Measurements from ENCODE around the gene SLC34A3.
"Not testable (repeated sequence)": the region's sequence is repeated elsewhere in the genome, so short reads cannot be mapped to it uniquely, and the experiment has no call there.

The SLC34A3 gene

DNA sequence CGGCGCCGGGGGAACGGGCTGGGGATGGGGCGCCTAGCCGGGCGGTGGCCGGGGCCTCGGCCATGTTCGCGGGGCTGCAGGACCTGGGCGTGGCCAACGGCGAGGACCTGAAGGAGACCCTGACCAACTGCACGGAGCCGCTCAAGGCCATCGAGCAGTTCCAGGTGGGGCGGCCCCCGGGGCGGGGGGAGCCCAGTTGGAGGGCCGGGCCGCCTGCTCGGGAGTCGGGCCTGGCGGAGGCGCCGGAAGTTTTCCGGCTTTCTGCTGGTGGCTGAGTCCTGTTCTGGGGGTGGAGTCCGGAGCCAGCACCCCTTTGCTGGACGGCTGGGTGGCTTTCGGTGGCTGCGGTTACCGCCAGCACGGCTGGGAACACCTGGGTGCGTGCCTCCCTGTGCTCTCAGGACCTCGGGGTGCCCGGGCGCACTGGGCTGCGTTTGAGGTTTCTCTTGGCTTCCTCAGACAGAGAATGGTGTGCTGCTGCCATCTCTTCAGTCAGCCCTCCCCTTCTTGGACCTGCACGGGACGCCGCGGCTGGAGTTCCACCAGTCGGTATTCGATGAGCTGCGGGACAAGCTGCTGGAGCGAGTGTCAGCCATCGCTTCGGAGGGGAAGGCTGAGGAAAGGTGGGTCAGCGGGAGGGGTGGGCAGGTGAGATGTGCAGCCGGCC, 24.9 kb downstream of the SLC34A3 start:
- no peak for DNase-seq (ENCODE audit: low read depth in 2 of 2)

DNA sequence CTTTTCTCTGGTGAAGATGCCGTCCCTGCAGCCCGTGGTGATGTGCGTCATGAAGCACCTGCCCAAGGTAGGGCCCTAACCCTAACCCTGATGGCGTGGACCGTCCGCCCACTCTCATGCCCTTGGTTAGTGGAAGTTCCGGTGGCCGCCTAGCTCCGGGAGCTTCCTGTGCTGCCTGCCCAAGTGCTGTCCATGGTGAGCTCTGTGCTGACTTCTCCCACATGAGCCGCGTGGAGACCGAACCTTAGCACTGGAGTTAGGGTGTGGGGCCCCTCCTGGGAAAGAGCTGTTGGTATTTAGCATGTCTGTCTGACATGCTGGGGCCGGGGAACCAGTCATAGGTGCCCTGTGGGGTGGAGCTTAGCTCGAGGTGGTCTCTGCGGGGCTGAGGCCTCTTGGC, 25.7 kb downstream of the SLC34A3 start:
- DNase-seq (ENCODE audit: low read depth in 2 of 2) = no peak

DNA sequence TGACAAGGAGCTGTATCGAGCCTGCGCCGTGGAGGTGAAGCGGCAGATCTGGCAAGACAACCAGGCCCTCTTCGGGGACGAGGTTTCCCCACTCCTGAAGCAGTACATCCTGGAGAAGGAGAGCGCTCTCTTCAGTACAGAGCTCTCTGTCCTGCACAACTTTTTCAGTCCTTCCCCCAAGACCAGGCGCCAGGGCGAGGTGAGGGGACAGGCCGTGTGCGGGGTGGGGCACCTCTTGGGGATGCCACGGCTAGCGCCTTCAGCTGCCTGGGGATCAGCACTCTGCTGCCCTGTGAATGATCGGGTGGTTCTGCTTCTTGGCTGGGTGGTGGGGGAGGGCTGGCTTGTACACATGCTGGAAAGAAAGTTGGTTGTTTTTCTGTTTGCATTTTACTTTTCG, 26.2 kb downstream of the SLC34A3 start:
- no peak for DNase-seq (ENCODE audit: low read depth in 2 of 2)

DNA sequence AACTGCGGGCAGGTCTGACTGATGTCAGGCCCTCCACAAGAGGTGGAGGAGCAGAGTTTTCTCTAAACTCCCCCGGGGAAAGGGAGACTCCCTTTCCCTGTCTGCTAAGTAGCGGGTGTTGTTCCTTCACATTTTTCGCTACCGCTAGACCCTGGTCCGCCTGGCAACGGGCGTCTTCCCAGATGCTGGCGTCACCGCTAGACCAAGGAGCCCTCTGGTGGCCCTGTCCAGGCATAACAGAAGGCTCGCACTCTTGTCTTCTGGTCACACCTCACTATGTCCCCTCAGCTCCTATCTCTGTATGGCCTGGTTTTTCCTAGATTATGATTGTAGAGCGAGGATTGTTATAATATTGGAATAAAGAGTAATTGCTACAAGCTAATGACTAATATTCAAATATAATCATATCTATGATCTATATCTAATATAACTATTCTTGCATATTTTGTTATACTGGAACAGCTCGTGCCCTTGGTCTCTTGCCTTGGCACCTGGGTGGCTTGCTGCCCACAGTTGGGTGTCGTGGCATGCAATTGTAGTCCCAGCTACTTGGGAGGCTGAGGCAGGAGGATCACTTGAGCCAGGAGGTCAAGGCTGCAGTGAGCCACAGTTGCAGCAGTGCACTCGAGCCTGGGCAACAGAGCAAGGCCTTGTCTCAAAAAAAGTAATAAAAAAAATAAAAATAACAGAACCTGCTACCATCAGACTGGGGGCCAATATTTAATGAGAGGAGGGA, 31.6 kb downstream of the SLC34A3 start:
- DNase-seq (ENCODE audit: low read depth in 2 of 2) = not testable (repeated sequence)

DNA sequence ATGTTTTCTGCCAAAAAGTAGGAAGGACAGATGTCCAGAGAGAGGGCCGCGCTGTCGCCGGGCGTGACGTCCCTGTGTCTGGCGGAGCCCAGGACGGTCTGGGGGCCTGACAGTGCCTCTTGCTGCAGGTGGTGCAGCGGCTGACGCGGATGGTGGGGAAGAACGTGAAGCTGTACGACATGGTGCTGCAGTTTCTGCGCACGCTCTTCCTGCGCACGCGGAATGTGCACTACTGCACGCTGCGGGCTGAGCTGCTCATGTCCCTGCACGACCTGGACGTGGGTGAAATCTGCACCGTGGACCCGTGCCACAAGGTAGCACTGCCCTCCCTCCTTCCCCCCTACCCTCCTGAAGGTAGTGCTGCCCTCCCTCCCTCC, 32.2 kb downstream of the SLC34A3 start:
- DNase-seq (ENCODE audit: low read depth in 2 of 2) = no peak

DNA sequence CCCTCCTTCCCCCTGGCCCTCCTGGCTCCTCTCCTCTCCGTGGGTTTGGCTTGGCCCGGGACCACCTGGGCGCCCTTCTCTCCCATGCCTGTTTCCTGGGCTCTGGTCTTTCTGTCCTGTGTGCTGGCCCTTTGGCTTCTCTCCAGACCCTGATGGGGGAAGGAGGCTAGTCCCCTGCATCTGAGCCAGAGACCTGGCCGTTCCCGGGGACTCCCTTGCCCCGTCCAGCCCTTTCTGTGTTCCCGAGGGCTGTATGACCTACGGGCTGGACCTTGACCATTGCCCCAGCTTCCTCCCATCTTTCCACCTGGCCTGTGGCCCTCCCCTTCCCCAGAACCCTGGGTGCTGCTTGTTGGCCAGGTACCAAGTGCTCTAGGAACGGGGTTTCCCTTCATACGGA, 32.8 kb downstream of the SLC34A3 start:
- DNase-seq (ENCODE audit: low read depth in 2 of 2) = no peak

DNA sequence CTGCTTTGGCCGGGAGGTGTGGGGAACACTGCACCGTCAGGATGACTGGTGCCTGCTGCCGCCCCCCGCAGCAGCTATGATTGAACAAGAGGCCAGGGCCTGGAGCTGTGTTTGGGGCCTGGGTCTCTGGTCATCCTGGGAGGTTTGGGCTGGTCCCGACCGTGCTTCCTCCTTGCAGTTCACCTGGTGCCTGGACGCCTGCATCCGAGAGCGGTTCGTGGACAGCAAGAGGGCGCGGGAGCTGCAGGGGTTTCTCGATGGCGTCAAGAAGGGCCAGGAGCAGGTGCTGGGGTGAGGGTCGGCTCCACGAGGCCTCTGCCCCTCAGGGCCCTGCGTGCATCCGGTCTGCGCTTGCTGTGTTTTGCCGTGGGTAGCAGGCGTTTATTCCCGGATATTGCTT, 33.4 kb downstream of the SLC34A3 start:
- no peak for DNase-seq (ENCODE audit: low read depth in 2 of 2)

DNA sequence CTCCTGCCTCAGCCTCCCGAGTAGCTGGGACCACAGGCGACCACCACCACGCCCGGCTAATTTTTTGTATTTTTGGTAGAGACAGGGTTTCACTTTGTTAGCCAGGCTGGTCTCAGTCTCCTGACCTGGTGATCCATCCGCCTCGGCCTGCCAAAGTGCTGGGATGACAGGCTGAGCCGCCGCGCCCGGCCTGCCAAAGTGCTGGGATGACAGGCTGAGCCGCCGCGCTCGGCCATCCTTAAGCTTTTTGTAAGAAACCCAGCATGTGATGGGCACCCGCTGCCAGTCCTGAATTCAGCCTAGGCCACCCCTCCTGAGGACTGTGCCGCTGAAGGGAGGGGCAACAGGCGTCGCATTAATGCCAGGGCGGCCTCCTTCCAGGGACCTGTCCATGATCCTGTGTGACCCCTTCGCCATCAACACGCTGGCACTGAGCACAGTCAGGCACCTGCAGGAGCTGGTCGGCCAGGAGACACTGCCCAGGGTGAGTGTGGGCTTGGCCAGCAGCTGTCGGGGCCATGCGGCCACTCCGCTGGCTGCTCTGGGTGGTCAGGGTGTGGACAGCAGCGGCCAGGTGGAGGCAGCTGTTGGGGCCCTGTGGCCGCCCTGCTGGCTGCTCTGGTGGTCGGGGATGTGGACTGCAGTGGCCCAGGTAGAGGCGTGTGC, 34.9 kb downstream of the SLC34A3 start:
- no peak for DNase-seq (ENCODE audit: low read depth in 2 of 2)

DNA sequence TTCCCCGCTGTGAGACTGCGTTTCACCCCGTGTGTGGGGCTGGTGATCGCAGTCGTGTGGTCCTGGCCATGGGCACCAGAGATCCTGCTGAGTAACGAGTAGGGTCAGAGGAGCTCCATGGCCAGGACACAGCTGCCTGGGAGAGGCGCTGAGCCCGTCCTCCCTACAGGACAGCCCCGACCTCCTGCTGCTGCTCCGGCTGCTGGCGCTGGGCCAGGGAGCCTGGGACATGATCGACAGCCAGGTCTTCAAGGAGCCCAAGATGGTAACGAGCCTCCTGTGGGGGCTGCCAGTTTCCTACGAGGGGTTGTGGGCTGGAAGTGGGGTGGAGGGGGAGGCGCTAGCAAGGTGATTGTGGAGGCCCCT, 35.4 kb downstream of the SLC34A3 start:
- no peak for DNase-seq (ENCODE audit: low read depth in 2 of 2)

DNA sequence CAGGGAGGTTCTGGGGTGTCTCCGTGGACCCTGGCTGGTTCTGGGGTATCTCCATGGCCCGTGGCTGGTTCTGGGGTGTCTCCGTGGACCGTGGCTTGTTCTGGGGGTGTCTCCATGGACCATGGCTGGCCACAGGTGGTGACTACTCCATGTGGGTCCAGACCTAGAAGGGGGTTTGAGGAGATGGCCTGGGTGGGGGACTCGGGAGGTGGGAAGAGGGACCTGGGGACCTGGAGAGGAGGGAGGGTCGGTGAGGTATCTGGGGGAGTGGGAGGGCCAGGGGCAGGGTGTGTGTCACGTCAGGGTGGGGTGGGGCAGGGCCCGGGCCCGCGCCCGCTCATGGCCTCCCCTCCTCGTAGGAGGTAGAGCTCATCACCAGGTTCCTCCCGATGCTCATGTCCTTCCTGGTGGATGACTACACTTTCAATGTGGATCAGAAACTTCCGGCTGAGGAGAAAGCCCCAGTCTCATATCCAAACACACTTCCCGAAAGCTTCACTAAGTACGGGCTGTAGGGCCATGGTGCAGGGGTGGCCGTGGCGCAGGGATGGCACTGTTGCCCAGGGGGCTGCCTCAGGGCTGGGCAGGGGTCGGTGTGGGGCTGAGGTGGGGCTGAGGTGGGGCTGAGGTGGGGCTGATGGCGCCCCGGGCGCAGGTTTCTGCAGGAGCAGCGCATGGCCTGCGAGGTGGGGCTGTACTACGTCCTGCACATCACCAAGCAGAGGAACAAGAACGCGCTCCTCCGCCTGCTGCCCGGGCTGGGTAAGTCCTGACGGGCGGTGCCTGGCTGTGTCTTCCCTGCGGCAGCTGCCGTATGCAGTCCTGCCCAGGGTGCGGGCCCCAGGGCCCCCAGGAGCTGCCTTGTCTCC, 36.1 kb downstream of the SLC34A3 start:
- DNase-seq (ENCODE audit: low read depth in 2 of 2) = no peak

DNA sequence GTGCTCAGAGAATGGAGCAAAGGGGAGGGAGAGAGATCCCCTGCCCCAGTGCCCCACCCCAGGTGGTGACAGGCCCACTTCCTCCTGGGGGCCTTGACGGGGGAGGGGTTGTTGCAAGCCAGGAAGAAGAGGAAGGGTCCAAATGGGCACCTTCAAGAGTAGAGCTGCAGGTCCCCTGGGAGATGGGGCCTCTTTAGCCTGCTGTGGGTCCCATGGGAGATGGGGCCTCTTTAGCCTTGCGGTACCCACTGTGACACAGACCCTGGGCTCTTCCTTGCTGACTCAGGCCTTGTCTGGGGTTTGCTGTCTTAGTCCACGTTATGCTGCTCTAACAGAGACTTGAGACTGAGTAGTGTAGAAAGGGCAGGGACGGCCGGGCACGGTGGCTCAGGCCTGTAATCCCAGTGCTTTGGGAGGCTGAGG, 37.2 kb downstream of the SLC34A3 start:
- no peak for DNase-seq (ENCODE audit: low read depth in 2 of 2)

DNA sequence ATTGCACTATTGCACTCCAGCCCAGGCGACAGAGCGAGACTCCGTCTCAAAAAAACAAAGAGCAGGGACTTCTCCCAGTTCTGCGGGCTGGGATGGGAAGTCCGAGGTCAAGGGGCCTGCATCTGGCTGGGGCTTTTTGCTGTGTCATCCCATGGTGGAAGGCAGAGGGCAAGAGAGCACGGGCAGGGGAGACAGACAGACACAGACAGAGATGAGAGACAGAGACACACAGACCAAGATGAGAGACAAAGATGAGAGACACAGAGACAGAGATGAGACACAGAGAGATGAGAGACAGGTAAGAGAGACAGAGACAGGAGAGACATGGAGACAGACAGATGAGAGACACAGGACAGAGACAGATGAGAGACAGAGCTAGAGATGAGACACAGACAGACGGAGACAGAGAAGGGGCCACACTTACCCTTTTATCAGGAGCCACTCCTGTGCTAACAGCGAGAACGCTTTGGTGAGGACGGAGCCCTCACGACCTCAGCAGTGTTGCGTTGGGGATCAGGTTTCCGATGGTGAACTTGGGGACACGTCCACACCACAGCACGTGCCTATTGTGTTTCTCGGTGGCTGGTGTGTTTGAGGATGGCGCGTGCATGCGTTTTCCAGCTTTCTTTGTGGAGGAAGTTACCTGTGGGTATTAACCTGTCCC, 38.0 kb downstream of the SLC34A3 start:
- DNase-seq (ENCODE audit: low read depth in 2 of 2) = no peak

DNA sequence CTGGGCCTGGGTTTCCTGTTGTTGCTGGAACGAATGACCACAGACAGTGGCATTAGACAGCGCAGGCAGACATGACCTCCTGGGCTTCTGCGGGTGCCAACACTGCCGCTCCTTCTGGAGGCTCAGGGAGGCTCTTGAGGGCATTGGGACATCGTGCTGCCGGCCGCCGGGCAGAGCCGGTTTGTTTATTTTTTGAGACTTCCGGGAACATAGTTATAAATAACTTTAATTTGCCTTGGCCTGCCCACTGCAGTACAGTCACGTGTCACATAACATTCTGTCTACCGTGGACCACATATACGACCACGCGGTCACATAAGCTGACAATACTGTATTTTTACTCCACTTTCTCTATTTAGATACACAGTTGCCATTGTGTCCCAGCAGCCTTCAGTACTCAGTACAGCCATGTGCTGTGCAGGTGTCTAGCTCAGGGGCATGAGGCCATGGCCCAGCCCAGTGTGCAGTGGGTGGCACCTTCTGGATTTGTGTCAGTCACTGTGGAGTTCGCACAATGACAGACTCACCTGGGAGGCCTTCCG, 38.6 kb downstream of the SLC34A3 start:
- DNase-seq (ENCODE audit: low read depth in 2 of 2) = no peak

DNA sequence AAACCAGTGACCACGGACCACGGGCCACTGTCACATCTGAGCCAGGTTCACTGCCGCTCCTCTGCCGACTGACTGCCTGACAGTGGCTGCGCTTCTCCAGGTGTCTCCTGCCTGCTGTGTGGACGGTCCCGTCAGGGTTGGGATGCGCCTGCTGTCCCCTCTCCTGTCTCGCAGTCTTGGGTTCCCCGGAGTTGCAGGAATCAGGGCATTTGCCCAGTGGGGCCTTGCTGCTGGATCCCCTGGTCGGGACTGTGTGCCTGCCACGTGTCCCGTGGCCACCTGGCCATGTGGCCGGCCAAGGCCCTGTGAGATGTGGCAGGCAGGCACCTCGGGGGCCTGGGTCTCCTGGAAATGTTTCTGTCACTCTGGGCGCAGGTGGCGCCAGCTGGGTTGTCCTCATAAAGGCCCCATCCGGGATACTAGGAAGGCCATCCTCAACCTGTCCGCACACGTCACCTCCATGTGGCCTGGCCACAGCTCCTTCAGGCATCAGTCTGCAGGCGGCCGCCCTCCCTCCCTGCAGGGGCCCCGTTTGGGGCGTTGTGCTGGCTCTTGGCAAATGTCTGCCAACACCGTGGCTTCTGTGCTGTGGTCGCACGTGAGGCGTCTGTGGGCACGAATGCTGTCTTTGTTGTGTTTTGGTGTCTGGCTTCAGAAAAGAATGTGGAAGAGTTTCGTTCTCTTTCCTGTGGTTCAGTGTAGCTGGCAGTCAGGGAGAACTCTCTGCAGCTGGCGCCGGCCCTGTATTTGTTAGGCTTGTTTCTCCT, 40.4 kb downstream of the SLC34A3 start:
- DNase-seq (ENCODE audit: low read depth in 2 of 2) = no peak

DNA sequence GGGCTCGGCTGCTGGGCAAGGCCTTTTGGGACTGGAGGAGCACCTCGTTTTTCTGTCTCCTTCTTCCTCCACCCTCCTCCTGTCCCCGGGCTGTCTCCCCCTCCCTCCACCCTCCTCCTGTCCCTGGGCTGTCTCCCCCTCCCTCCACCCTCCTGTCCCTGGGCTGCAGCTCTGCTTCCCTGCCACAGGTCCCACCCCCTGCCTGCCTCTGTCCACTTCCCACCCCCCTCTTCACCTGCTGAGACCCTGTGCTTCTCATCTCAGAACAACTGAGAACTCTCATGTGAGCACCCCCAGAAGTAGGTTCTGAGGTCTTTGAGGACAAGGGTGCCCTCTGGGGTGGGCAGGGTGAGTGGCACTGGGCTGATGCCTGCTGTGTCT, 41.0 kb downstream of the SLC34A3 start:
- no peak for DNase-seq (ENCODE audit: low read depth in 2 of 2)

DNA sequence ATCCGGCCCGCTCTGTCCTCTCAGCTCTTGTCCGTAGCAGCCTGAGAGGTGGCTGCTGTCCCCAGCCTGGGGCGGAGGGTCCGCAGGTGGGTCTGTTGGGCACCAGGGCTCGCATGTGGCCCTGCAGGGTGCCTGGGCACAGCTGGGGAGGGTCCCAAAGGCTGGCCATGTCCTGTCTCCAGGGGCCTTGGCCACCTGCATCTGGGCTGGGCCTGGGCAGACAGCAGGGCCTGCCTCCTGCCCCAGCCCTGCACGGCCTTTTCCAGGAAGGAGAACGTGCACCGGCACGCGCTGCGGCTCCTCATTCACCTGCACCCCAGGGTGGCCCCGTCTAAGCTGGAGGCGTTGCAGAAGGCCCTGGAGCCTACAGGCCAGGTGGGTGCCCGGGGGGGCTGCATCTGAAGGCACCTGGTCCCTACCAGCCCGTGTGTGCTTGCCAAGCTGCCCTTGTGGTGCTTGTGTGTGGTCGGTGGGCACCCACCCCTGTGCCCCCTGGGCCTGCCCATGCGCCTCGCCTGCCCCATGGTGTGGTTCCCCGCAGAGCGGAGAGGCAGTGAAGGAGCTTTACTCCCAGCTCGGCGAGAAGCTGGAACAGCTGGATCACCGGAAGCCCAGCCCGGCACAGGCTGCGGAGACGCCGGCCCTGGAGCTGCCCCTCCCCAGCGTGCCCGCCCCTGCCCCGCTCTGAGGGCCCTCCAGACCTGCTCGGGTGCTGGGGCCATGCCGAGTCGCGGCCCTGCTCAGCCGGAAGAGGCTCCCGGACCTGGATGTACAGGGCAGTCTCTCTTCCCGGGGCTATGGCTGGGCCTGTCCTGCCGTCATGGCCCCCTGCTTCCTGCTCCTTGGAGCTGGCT, 41.8 kb downstream of the SLC34A3 start:
- DNase-seq (ENCODE audit: low read depth in 2 of 2) = no peak

DNA sequence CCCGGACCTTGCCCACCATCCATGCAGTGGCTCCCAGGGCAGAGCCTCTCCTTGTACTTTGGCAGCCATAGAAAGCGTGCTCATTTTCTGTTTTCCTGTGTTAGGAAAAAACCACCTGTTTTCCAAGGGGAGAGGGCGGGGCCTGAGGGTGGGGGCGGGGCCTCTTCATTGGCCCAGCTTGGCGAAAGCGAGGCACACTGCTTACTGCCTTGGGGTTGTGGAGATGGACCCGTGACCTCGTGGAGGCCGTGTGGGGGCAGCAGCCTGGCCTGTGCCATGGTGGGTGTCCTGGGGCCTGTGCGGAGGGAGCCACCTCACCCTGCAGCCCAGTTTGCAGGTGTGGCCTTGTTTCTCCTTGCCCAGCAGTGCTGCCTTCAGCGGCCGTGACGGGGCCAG, 42.4 kb downstream of the SLC34A3 start:
- DNase-seq (ENCODE audit: low read depth in 2 of 2) = no peak

DNA sequence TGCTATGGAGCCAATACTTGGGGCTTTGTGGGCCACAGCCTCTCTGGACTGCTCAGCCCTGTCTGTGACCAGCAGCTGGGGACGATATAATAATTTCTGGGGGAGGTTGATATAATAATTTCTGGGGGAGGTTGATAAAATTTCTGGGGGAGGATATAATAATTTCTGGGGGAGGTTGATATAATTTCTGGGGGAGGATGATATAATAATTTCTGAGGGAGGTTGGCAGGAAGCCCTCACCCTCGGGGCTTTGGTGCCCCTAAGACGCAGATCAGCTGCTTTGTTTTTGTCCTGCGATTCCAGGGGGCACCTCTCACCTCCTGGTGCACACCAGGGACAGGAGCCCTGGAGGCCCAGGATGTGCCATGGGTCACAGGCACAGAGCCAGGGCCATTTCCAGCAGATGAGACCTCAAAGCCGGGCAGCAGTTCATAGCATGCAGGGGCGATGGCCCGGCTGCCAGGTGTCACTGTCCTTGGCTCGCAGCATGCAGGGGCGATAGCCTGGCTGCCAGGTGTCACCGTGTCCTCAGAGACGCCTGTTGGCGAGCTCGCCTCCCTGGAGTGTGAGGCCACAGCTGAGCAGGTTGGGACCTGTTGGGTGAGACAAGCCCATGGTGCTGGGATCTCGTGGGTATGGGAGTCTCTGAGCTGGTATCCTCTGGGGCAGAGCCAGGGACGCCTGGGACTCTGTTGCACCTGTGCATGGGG, 43.1 kb downstream of the SLC34A3 start:
- DNase-seq (ENCODE audit: low read depth in 2 of 2) = no peak

DNA sequence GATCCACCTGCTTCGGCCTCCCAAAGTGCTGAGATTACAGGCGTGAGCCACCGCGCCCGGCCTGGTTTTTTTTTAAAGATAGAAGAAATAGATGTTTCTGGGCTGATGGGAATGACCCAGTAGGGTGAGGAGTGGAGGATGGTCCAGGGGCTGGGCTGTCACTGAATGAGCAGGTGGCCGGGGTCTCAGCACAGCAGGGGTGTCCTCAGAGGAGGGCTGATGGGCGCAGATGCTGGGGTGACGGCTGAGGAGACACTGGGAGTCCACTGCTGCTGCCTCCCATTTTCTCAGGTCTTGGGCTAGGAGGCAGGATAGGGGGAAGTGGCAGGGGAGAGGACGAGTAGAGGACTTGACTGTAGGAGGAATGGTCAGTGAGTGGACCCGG, 44.5 kb downstream of the SLC34A3 start:
- DNase-seq (ENCODE audit: low read depth in 2 of 2) = no peak
